Measurements from ENCODE around the gene ZBTB45.

DNA sequence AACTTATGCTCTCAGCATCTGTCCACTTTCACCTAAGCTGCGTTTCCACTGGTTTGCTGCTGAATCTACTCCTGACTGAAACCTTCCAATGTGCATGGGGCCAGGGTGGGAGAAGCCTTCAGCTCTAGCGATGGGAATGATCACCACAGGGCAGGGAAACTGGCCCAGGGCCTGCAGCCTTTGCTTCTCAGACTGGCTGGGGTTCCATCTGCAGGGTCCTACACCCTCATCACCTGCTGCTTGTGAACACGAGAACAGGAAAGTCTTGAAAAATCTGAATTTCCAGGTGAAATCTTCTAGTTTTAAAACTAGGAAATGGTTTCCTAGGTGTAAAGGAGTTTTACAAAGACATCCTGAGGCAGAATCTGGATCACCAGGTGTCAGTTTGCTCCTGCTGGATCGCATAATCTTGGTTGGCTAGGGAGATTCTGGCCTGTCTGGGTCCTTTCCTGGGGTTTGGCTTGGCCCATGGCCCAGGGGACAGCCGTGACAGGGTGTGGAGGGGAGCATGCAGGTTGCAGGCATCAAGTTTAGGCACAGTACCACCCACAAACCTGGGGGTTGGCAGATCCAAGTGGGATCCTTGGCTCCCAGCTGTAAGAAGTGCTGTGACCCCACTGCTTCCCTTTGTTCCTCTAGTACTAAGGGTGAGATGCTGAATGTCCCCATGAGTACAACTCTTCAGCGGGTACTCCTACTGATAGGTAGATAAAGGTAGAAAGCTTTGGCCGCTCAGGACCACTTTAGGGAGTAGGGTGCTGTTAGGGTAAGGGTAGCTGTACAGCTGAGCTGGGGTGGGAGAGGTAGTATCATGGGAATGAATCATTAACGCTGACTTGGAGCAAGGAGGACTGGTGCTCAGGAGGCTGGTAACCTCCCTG is 40.6 kb upstream of the ZBTB45 start:
- TF ChIP-seq, protein P1, sequence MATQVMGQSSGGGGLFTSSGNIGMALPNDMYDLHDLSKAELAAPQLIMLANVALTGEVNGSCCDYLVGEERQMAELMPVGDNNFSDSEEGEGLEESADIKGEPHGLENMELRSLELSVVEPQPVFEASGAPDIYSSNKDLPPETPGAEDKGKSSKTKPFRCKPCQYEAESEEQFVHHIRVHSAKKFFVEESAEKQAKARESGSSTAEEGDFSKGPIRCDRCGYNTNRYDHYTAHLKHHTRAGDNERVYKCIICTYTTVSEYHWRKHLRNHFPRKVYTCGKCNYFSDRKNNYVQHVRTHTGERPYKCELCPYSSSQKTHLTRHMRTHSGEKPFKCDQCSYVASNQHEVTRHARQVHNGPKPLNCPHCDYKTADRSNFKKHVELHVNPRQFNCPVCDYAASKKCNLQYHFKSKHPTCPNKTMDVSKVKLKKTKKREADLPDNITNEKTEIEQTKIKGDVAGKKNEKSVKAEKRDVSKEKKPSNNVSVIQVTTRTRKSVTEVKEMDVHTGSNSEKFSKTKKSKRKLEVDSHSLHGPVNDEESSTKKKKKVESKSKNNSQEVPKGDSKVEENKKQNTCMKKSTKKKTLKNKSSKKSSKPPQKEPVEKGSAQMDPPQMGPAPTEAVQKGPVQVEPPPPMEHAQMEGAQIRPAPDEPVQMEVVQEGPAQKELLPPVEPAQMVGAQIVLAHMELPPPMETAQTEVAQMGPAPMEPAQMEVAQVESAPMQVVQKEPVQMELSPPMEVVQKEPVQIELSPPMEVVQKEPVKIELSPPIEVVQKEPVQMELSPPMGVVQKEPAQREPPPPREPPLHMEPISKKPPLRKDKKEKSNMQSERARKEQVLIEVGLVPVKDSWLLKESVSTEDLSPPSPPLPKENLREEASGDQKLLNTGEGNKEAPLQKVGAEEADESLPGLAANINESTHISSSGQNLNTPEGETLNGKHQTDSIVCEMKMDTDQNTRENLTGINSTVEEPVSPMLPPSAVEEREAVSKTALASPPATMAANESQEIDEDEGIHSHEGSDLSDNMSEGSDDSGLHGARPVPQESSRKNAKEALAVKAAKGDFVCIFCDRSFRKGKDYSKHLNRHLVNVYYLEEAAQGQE (IDR thresholded peaks at IDR 0.05; ENCODE audit: insufficient read depth in 1 of 2, low read depth in 2 of 2, low read length in 2 of 2) = no peak
- no peak for TF ChIP-seq POLR2AphosphoS5 (IDR thresholded peaks at IDR 0.05; ENCODE audit: low read depth, low read length)
- no peak for TF ChIP-seq TAF1 (IDR thresholded peaks at IDR 0.05; ENCODE audit: borderline replicate concordance, insufficient read depth, low read length)
- no peak for TF ChIP-seq SIN3A (IDR thresholded peaks at IDR 0.05; ENCODE audit: borderline replicate concordance, insufficient read depth, low read length)
